Omental fat pad (tissue), 4 donors: Measurements from ENCODE around the gene CA11. TPM values are rescaled to one million over a fixed set of nuclear protein-coding genes. Genes with fewer than 3 reads are reported as not detected.

Experiments
- ATAC-seq: fragments of 150-250 bp; one replicate; pipeline ENCODE4 v1.9.1; 2016; ENCODE audit warnings: mild to moderate bottlenecking, moderate library complexity; ENCODE audit not compliant: low FRiP score
- DNase-seq: peaks from one replicate; pipeline ENCODE4 v3.0.0-alpha.2; 2019; ENCODE audit warnings: low spot score
- CTCF ChIP-seq, 3 donors: fragments of 450-650 bp; IDR thresholded peaks; one replicate each; pipeline ENCODE4 v1.5.1; 2016 to 2017; ENCODE audit warnings: antibody characterized with exemption in 3 of 3, mild to moderate bottlenecking in 3 of 3, moderate library complexity in 2 of 3
- total RNA-seq, 4 donors: library from RNA; depleted of rRNA; stranded (reverse); fragments of >200 nt; gene quantifications; one replicate each; pipeline ENCODE4 v1.1.0, GENCODE V29; 2016

The CA11 gene
- total RNA-seq, 4 donors from 2014 or later: 1.9 to 12.7 (median 5.7) TPM

- no peak for DNase-seq
- ATAC-seq: no peak
- no peak for TF ChIP-seq CTCF (IDR thresholded peaks at IDR 0.05)
Observed at GRCh38 chr19:48627201-48627864, 18.7 kb downstream of the CA11 start.

DNA sequence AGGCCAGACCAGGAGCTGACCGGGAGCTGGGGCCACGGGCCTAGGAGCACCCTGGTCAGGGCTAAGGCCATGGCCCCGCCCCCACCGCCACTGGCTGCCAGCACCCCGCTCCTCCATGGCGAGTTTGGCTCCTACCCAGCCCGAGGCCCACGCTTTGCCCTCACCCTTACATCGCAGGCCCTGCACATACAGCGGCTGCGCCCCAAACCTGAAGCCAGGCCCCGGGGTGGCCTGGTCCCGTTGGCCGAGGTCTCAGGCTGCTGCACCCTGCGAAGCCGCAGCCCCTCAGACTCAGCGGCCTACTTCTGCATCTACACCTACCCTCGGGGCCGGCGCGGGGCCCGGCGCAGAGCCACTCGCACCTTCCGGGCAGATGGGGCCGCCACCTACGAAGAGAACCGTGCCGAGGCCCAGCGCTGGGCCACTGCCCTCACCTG lies 20.1 kb downstream of the CA11 start:
- no peak for ATAC-seq

DNA sequence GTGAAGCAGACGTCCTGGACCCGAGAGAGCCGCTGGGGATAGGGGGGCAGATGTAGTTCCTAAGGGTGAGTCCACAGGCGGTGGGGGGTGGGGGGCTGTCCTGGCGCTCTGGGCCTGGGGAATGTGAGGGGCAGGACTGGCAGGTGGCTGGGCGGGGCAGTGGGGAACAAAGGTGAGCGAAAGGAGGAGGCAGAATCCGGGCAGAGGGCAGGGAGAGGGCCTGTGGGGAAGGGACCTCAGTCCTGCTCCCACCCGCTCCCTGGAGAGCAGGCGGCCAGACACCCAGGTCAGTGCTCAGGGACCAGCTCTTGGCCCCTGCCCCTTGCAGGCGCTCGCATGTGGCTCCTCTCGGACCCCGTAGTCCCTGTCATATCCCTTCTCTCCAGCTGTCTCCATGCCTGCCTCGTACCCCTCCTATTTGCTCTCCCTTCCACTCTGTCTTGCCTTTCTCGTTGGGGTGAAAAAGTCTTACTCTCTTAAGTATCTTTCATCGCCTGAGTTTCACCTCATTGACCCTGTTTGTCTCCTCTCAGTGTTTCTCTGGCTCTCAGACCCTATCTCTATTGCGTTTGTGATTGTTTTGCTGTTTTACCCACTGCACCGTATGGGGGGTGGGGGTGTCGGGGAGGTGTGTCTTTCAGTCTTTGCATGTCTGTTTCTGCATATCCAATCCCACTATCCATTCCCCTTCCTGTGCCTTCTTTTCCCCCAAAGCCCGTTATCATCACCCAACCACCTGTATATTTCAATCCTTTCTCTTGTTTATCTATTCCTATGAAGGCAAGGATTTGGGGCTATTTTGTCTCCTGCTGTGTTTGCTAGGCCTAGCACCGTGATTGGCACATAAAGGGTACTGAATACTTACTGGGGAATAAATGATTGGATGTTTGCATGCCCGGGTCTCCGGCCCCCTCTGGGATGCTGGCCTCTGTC lies 20.9 kb downstream of the CA11 start:
- no peak for TF ChIP-seq CTCF (IDR thresholded peaks at IDR 0.05)
- ATAC-seq (no peak), DNase-seq (no peak)

More for the DNA sequence above, 20.1 kb downstream of the CA11 start:
- TF ChIP-seq CTCF (IDR thresholded peaks at IDR 0.05): no peak
- DNase-seq: no peak

DNA sequence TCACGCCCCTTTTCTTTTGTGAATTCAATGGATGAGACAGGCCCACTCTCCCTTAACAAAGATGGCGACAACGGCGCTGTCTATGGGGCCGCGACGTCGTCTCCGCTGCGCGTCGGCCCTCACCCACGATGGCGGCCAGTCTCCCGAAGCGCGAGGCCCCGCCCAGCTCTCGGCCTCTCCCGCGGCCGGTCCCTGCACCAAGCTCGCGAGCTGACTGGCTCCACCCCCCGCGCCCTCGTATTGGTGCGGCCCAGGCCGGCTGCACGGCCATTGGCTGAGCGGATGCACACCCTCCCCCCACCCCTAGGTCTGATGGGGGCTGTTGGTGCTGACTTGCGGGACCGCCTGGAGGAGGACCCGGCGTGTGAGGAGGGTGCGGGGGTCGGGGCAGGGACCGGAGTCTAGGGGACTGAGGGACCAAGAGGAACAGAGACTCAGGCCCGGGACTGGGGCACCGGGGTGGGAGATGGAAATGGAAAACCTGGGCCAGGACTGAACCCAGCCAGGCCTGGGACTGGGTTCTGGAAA lies 21.9 kb downstream of the CA11 start:
- TF ChIP-seq CTCF (IDR thresholded peaks at IDR 0.05): no peak
- ATAC-seq: peak; percentile 83

DNA sequence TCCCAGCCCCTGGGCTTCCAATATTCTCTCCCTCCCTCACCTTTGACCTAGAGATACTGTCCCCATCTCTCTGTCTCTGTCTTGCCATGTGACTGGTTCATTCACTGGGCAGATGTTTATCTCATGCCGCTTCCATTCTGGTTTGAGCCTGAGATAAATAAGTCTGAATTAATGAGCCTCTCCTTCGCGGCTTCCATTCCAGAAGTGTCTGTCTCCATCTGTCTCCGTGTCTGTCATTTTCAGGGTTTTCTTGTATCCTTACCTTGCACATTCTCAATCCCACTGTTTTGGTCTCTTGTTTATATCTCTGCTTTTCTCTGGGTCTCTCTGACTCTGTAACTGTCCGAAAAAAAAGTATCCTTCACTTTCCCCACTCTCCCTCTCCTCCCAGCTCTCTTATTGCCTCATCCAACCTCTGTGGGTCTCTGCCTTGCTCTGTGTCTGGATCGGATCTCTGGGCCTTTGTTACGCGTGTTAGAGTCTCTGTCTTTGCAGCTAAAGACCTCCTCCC lies 22.4 kb downstream of the CA11 start:
- no peak for ATAC-seq
- no peak for DNase-seq
- TF ChIP-seq CTCF (IDR thresholded peaks at IDR 0.05): no peak

More for the DNA sequence above, 21.9 kb downstream of the CA11 start:
- DNase-seq: peak; percentile 92

- ATAC-seq (no peak), DNase-seq (no peak)
- TF ChIP-seq CTCF (IDR thresholded peaks at IDR 0.05): no peak
Observed at GRCh38 chr19:48619692-48620585, 26.0 kb downstream of the CA11 start.
